Panc1 (cell line): Measurements from ENCODE around the gene PRKAB2. TPM values are rescaled to one million over a fixed set of nuclear protein-coding genes. Genes with fewer than 3 reads are reported as not detected.

ENCODE experiments used
- ATAC-seq: fragments of 200-7000 bp; cut with Tn5 transposase; 2 replicates; pipeline ENCODE4 v1.9.1; 2020; ENCODE audit warnings: mild to moderate bottlenecking, moderate library complexity
- BruUV-seq: library from RNA; stranded (reverse); fragments of 400-500 nt; replicated peaks from 2 replicates; lab custom pipeline; 2021; lab: Mats Ljungman, UMichigan
- CTCF ChIA-PET: fragments of 300-600 bp; sonication (Branson Sonifier 250); formaldehyde crosslinking; loops from one replicate; lab custom pipeline; 2022; ENCODE audit warnings: antibody characterized with exemption; lab: Charles Lee
- POLR2A ChIA-PET: fragments of 300-600 bp; sonication (Branson Sonifier 250); formaldehyde crosslinking; loops from one replicate; lab custom pipeline; 2022; ENCODE audit warnings: antibody characterized with exemption; lab: Charles Lee
- DNase-seq: peaks from one replicate; pipeline ENCODE4 v3.0.0-alpha.2; 2010; ENCODE audit warnings: low read depth, low spot score
- H3K27ac ChIP-seq: 2 replicates; pipeline ENCODE4 v1.5.1; 2011; ENCODE audit warnings: mild to moderate bottlenecking, low read length, inconsistent platforms
- H3K27me3 ChIP-seq: fragments of 200-500 bp; sonication (Bioruptor generic); 2 replicates; pipeline ENCODE4 v1.6.0; 2014; ENCODE audit warnings: low read length, inconsistent platforms; ENCODE audit not compliant: control insufficient read depth, insufficient read depth
- H3K36me3 ChIP-seq: fragments of 200-500 bp; sonication (Bioruptor generic); 2 replicates; pipeline ENCODE4 v1.5.1; 2014; ENCODE audit warnings: inconsistent platforms, mild to moderate bottlenecking, low read length, moderate library complexity; ENCODE audit not compliant: control insufficient read depth, insufficient read depth
- H3K4me1 ChIP-seq: 2 replicates; pipeline ENCODE4 v1.5.1; 2011; ENCODE audit warnings: inconsistent platforms, mild to moderate bottlenecking, low read length, moderate library complexity; ENCODE audit not compliant: control insufficient read depth, insufficient read depth
- H3K4me3 ChIP-seq, 2 experiments: 2 replicates each; pipeline ENCODE4 v1.5.1; 2011 to 2012; ENCODE audit warnings: low read depth in 2 of 2, low read length in 2 of 2, mild to moderate bottlenecking in 2 of 2, inconsistent platforms in 1 of 2, moderate library complexity in 1 of 2
- H3K9me3 ChIP-seq: fragments of 200-500 bp; sonication (Bioruptor generic); 2 replicates; pipeline ENCODE4 v1.5.1; 2014; ENCODE audit warnings: low read depth, mild to moderate bottlenecking, inconsistent platforms, low read length, moderate library complexity; ENCODE audit not compliant: control insufficient read depth, insufficient read depth
- CTCF ChIP-seq: fragments of 450-650 bp; IDR thresholded peaks from 2 replicates; pipeline ENCODE4 v1.5.1; 2017; ENCODE audit warnings: mild to moderate bottlenecking
- POLR2AphosphoS5 ChIP-seq: IDR thresholded peaks from 2 replicates; pipeline ENCODE4 v1.6.1; 2012; ENCODE audit warnings: mild to moderate bottlenecking, low read depth, low read length, moderate library complexity
- SIN3A ChIP-seq: IDR thresholded peaks from 2 replicates; pipeline ENCODE4 v1.6.1; 2012; ENCODE audit warnings: low read depth, mild to moderate bottlenecking, low read length, moderate library complexity, borderline replicate concordance; ENCODE audit not compliant: insufficient read depth
- TCF7L2 ChIP-seq: IDR thresholded peaks from 2 replicates; pipeline ENCODE4 v1.6.1; 2011; ENCODE audit warnings: mild to moderate bottlenecking, low read depth, low read length, inconsistent platforms
- in situ Hi-C: cut with HindIII; loops from 2 replicates; pipeline ENCODE4 v1.10.0; 2016; ENCODE audit warnings: low sequenced_read_pairs, low pct_unique_long_range_greater_than_20kb
- intact Hi-C: fragments of 100-400 bp; cut with micrococcal nuclease; formaldehyde crosslinking; loops from one replicate; pipeline ENCODE4 v1.10.0; 2022; ENCODE audit not compliant: unreplicated experiment
- total RNA-seq: library from RNA; stranded (reverse); gene quantifications from one replicate; pipeline ENCODE4 v1.2.1, GENCODE V29; 2021; ENCODE audit not compliant: unreplicated experiment
- TF ChIP-seq, protein P1 (sequence below), 2 experiments: IDR thresholded peaks; 2 replicates each; pipeline ENCODE4 v1.6.1; 2011 to 2012; ENCODE audit warnings: low read depth in 2 of 2, control low read depth in 1 of 2, low read length in 1 of 2, mild to moderate bottlenecking in 1 of 2, moderate library complexity in 1 of 2; ENCODE audit not compliant: insufficient read depth in 1 of 2

PRKAB2 gene
- total RNA-seq, 1 experiment from 2014 or later = 6.6 TPM

GRCh38 chr1:147167365-147167764 is 4.9 kb downstream of the PRKAB2 start:
- no peaks in the 10 kb centered on the region for H3K27me3 ChIP-seq
- ATAC-seq (peak; percentile 45; the same call in 1 of the 2 replicates), DNase-seq (peak; percentile 64)
- in situ Hi-C loops (no loop called here), intact Hi-C loops (no loop called here)
- BruUV-seq = no TSS peak
- no peaks in the 10 kb centered on the region for H3K9me3 ChIP-seq
- H3K4me1 ChIP-seq = peaks cover 6% of the 10 kb centered on the region
- no peak overlapping the region for H3K4me3 ChIP-seq
- TF ChIP-seq, protein P1, sequence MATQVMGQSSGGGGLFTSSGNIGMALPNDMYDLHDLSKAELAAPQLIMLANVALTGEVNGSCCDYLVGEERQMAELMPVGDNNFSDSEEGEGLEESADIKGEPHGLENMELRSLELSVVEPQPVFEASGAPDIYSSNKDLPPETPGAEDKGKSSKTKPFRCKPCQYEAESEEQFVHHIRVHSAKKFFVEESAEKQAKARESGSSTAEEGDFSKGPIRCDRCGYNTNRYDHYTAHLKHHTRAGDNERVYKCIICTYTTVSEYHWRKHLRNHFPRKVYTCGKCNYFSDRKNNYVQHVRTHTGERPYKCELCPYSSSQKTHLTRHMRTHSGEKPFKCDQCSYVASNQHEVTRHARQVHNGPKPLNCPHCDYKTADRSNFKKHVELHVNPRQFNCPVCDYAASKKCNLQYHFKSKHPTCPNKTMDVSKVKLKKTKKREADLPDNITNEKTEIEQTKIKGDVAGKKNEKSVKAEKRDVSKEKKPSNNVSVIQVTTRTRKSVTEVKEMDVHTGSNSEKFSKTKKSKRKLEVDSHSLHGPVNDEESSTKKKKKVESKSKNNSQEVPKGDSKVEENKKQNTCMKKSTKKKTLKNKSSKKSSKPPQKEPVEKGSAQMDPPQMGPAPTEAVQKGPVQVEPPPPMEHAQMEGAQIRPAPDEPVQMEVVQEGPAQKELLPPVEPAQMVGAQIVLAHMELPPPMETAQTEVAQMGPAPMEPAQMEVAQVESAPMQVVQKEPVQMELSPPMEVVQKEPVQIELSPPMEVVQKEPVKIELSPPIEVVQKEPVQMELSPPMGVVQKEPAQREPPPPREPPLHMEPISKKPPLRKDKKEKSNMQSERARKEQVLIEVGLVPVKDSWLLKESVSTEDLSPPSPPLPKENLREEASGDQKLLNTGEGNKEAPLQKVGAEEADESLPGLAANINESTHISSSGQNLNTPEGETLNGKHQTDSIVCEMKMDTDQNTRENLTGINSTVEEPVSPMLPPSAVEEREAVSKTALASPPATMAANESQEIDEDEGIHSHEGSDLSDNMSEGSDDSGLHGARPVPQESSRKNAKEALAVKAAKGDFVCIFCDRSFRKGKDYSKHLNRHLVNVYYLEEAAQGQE (IDR thresholded peaks at IDR 0.05; ENCODE audit: insufficient read depth in 1 of 2, low read depth in 2 of 2, low read length in 1 of 2) = no peak
- TF ChIP-seq TCF7L2 (no peak), SIN3A (no peak), CTCF (no peak), POLR2AphosphoS5 (no peak)
- no peaks in the 10 kb centered on the region; the same call in 1 of the 2 replicates for H3K36me3 ChIP-seq
- CTCF ChIA-PET = no interaction called here
- H3K27ac ChIP-seq = no peak overlapping the region
- POLR2A ChIA-PET = no interaction called here

- H3K36me3 ChIP-seq = peaks cover 8% of the 10 kb centered on the region
- no peaks in the 10 kb centered on the region for H3K27me3 ChIP-seq
- POLR2A ChIA-PET = no interaction called here
These were observed 9.3 kb downstream of the PRKAB2 start for GRCh38 chr1:147163019-147163418.

More at GRCh38 chr1:147163019-147163418, 9.3 kb downstream of the PRKAB2 start:
- Histone ChIP-seq H3K4me1 (no peaks in the 10 kb centered on the region; the same call in 1 of the 2 replicates), H3K27ac (no peak overlapping the region), H3K9me3 (no peaks in the 10 kb centered on the region), H3K4me3 (no peak overlapping the region)
- BruUV-seq = no TSS peak
- intact Hi-C loops = no loop called here
- ATAC-seq (no peak), DNase-seq (no peak)
- in situ Hi-C loops = no loop called here
- CTCF ChIA-PET = no interaction called here
- no peak for TF ChIP-seq SIN3A
- TF ChIP-seq, protein P1 (IDR thresholded peaks at IDR 0.05; ENCODE audit: insufficient read depth in 1 of 2, low read depth in 2 of 2, low read length in 1 of 2) = no peak
- no peak for TF ChIP-seq TCF7L2
- TF ChIP-seq CTCF = no peak
- TF ChIP-seq POLR2AphosphoS5 = no peak
